Measurements from ENCODE around the gene DGAT2.

Gene DGAT2

GRCh38 chr11:75719340-75720239 is 49.0 kb upstream of the DGAT2 start:
- H3K36me3 ChIP-seq (ENCODE audit: control insufficient read depth in 2 of 2, insufficient read depth in 1 of 2, low read length in 2 of 2), result no peaks in the 10 kb centered on the region
- CTCF ChIA-PET, result interaction anchor here (0.8 to 1.1 kb wide), 4 partner anchors 14 to 82 kb away, joined by 3 to 8 read pairs (median 3); no protein-coding TSS in a partner anchor
- no peak overlapping the region for H3K27ac ChIP-seq (ENCODE audit: extremely low read depth, low read depth, low read length)
- POLR2A ChIA-PET, result no interaction called here
- H3K9me3 ChIP-seq (ENCODE audit: control insufficient read depth, insufficient read depth, low read depth, low read length), result no peaks in the 10 kb centered on the region
- no peaks in the 10 kb centered on the region for H3K4me1 ChIP-seq (ENCODE audit: control insufficient read depth, insufficient read depth, low read length)
- no peak overlapping the region for H3K4me3 ChIP-seq (ENCODE audit: low read depth, low read length)
- no peak for TF ChIP-seq ZBTB7A (tag by site-specific recombination; IDR thresholded peaks at IDR 0.05; ENCODE audit: low read depth)
- TF ChIP-seq HIC1 (tag by site-specific recombination; IDR thresholded peaks at IDR 0.05), result no peak
- TF ChIP-seq MZF1 (tag by site-specific recombination; IDR thresholded peaks at IDR 0.05; ENCODE audit: borderline replicate concordance), result no peak
- TF ChIP-seq WT1 (tag by site-specific recombination; IDR thresholded peaks at IDR 0.05), result no peak

GRCh38 chr11:75720639-75721038 is 47.9 kb upstream of the DGAT2 start:
- CTCF ChIA-PET, result interaction anchor here (0.7 to 1.1 kb wide), 3 partner anchors 15 to 1308 kb away, joined by 4 to 8 read pairs (median 6); no protein-coding TSS in a partner anchor

More at GRCh38 chr11:75720639-75721038, 47.9 kb upstream of the DGAT2 start:
- no peak for TF ChIP-seq ZXDB (tag by site-specific recombination; IDR thresholded peaks at IDR 0.05)
- TF ChIP-seq SCRT2 (tag by site-specific recombination; IDR thresholded peaks at IDR 0.05), result no peak
- TF ChIP-seq ZNF140 (tag by site-specific recombination; IDR thresholded peaks at IDR 0.05), result no peak
- no peak for TF ChIP-seq ZNF558 (tag by site-specific recombination; IDR thresholded peaks at IDR 0.05)
- TF ChIP-seq ZNF26 (tag by site-specific recombination; IDR thresholded peaks at IDR 0.05), result no peak
- no peak for TF ChIP-seq ZBTB7A (tag by site-specific recombination; IDR thresholded peaks at IDR 0.05; ENCODE audit: low read depth)
- no peak for TF ChIP-seq ZNF280D (tag by site-specific recombination; IDR thresholded peaks at IDR 0.05)
- no peak for TF ChIP-seq ZNF677 (tag by site-specific recombination; IDR thresholded peaks at IDR 0.05)
- no peak for TF ChIP-seq ZNF626 (tag by site-specific recombination; IDR thresholded peaks at IDR 0.05)
- no peak for TF ChIP-seq ZNF423 (tag by site-specific recombination; IDR thresholded peaks at IDR 0.05)
- TF ChIP-seq GLIS1 (tag by site-specific recombination; IDR thresholded peaks at IDR 0.05), result no peak
- no peak overlapping the region for H3K4me3 ChIP-seq (ENCODE audit: low read depth, low read length)
- H3K4me1 ChIP-seq (ENCODE audit: control insufficient read depth, insufficient read depth, low read length), result no peaks in the 10 kb centered on the region
- no peaks in the 10 kb centered on the region for H3K36me3 ChIP-seq (ENCODE audit: control insufficient read depth in 2 of 2, insufficient read depth in 1 of 2, low read length in 2 of 2)
- no peak overlapping the region for H3K27ac ChIP-seq (ENCODE audit: extremely low read depth, low read depth, low read length)
- no peaks in the 10 kb centered on the region for H3K9me3 ChIP-seq (ENCODE audit: control insufficient read depth, insufficient read depth, low read depth, low read length)
- POLR2A ChIA-PET, result no interaction called here

Measured in HEK293 (cell line).